Epithelial cell of esophagus (primary cell): ENCODE measurements around the gene RASSF1.

Experiments used
- DNase-seq: peaks from one replicate; pipeline ENCODE4 v3.0.0; 2010; ENCODE audit warnings: low read depth
- H3K4me3 ChIP-seq: 2 replicates; pipeline ENCODE4 v1.5.1; 2011; ENCODE audit warnings: mild to moderate bottlenecking, low read length, control low read depth
- CTCF ChIP-seq: IDR thresholded peaks from 2 replicates; pipeline ENCODE4 v1.5.1; 2011; ENCODE audit warnings: low read depth, mild to moderate bottlenecking, low read length, control low read depth, inconsistent platforms; ENCODE audit not compliant: insufficient read depth; ENCODE audit errors: missing control alignments

The RASSF1 gene

DNA sequence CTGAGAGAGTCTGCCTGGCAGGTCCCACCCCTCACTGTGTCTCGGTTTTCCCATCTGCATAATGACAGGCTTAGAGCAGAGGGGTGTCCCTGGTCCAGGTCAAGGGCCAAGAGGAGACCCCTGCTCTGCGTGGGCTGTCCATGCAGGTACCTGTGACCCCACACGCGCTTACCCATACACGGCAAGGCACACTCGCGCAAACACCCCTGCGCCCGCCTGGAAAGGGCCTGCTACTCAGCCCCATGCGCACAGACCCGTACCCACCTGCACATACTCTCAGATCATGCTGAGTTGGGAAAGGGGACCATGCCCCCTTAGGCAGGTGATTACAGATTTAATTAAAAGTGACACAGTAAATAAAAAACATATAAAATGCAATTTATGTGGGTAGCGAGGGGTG lies 42.1 kb upstream of the RASSF1 start:
- no peak overlapping the region for H3K4me3 ChIP-seq
- no peak for DNase-seq
- no peak for TF ChIP-seq CTCF

DNA sequence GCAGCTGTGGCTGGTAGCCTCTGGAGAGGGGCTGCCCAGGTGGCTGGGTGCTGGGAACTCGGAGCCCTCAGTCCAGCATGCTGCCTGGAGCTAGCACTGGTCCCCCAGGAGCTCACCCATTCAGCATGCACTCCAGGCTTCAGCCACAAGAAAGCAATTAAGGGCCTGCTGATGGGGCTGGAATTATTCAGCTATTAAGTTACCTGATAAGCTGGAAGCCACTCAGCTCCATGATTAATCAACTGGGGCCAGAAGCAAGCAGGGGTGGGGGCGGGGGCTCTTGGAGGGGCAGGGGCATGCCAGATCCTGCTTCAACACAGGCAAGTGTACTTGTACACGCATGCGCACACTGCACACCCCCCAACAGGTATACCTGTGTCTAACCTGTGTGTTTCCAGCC lies 40.7 kb upstream of the RASSF1 start:
- TF ChIP-seq CTCF: no peak
- no peak overlapping the region for H3K4me3 ChIP-seq
- peak; percentile 29 for DNase-seq

DNA sequence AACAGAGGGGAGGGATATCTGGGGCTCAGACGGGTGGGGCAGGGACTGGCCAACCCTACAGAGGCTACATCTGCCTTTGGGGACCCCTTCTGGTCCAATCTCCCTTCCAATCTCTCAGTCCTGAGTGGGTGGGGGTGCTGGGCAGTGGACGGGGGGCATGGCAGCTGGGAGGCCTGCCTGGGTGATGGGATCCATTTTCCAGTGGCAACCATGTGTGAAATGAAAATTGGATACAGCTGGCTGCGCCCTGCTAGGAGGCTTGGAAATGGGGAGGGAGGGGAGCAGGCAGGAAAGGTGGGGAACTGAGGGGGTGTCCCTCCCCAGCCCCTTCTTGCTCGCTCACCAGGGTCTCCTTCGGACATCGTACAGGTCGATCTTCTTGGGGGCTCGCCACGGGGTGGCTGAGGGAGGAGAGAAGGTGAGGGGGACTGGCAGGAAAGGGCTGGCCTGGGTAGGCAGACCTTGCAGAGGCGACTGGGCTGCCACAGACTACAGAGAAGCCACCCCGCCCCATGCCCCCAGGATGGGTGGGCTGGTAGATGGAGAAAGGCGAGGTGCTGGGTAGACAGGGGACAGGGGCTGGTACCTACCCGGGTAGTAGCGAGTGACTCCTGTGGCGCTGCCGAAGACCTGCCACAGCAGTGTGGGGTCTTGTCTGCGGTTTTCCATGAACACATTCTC lies 39.9 kb upstream of the RASSF1 start:
- no peak overlapping the region for H3K4me3 ChIP-seq
- TF ChIP-seq CTCF: no peak
- no peak for DNase-seq

GRCh38 chr3:50378757-50379156 lies 38.1 kb upstream of the RASSF1 start:
- DNase-seq: no peak
- TF ChIP-seq CTCF: no peak
- no peak overlapping the region for H3K4me3 ChIP-seq

- no peak for DNase-seq
- H3K4me3 ChIP-seq: no peak overlapping the region
- no peak for TF ChIP-seq CTCF
These were observed 37.4 kb upstream of the RASSF1 start for GRCh38 chr3:50378024-50378423.

DNA sequence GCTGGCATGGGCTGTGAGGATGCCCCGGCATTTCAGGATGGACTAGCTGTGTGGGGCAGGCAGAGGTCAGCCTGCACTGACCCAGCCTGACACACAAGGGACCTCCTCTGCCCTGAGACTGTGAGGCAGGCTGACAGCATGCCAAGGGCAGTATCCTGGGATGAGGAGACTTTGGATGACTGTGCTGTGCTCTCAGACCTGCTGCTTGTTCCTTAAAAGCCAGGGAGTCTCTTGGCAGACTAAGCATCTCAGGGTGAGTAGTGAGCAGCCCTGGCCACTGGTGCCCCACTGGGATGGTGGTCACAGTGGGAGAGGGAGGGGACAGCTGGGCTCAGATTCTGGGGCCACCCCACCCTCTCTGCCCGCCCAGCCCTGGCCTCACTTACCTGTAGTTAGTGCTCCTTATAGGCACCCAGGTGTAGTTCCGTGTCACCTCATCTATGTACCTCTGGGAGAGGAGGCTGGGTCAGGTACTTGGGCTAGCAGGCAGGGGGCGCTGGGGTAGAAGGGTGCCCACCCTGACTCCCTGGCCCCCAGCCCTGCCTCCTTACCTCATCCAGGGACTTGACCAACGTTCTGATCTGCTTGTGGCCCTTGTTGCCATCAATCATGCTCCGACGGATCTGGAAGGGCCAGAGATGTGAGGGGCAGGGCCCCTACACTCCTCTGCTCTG lies 34.8 kb upstream of the RASSF1 start:
- no peak for DNase-seq
- no peak for TF ChIP-seq CTCF
- no peak overlapping the region for H3K4me3 ChIP-seq
